Measurements from ENCODE around the gene STOML1.

Gene STOML1

DNA sequence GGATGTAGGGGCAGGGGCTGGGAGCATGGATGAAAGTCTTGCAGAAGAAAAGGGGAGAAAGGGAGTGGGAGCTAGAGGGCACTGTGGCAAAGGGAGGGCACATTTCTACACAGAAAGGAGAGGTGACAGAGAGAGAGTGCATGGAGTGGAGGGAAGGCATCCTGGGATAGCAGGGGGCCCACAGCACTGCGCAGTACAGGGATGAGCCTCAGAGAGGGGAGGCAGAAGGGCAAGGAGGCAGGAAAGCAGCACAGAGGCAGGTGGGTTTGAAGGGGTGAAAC lies 5.4 kb downstream of the STOML1 start:
- H3K9ac ChIP-seq (ENCODE audit: low read length), result no peak overlapping the region
- H3K9me3 ChIP-seq (ENCODE audit: low read length), result no peaks in the 10 kb centered on the region
- H3K4me1 ChIP-seq (ENCODE audit: insufficient read depth, low read length, severe bottlenecking), result peaks cover 16% of the 10 kb centered on the region
- no peaks in the 10 kb centered on the region for H3K9me2 ChIP-seq (ENCODE audit: low read depth, low read length)
- H3K36me3 ChIP-seq (ENCODE audit: insufficient read depth, low read length), result peaks cover 6% of the 10 kb centered on the region; the same call in 1 of the 2 replicates
- H4K20me1 ChIP-seq (ENCODE audit: insufficient read depth, low read length), result no peaks in the 10 kb centered on the region
- H3K4me2 ChIP-seq (ENCODE audit: low read length), result no peak overlapping the region
- no peaks in the 10 kb centered on the region for H3K27me3 ChIP-seq (ENCODE audit: insufficient read depth, low read length)
- H3K79me2 ChIP-seq (ENCODE audit: insufficient read depth, low read length), result no peaks in the 10 kb centered on the region
- TF ChIP-seq EZH2 (IDR thresholded peaks at IDR 0.05; ENCODE audit: borderline replicate concordance, low read length), result no peak
- TF ChIP-seq, protein P1, sequence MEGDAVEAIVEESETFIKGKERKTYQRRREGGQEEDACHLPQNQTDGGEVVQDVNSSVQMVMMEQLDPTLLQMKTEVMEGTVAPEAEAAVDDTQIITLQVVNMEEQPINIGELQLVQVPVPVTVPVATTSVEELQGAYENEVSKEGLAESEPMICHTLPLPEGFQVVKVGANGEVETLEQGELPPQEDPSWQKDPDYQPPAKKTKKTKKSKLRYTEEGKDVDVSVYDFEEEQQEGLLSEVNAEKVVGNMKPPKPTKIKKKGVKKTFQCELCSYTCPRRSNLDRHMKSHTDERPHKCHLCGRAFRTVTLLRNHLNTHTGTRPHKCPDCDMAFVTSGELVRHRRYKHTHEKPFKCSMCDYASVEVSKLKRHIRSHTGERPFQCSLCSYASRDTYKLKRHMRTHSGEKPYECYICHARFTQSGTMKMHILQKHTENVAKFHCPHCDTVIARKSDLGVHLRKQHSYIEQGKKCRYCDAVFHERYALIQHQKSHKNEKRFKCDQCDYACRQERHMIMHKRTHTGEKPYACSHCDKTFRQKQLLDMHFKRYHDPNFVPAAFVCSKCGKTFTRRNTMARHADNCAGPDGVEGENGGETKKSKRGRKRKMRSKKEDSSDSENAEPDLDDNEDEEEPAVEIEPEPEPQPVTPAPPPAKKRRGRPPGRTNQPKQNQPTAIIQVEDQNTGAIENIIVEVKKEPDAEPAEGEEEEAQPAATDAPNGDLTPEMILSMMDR (IDR thresholded peaks at IDR 0.05; ENCODE audit: low read length), result no peak
- H2AFZ ChIP-seq (ENCODE audit: low read length), result no peak overlapping the region
- H3K27ac ChIP-seq (ENCODE audit: low read depth, low read length, poor library complexity, severe bottlenecking), result no peak overlapping the region
- H3F3A ChIP-seq (ENCODE audit: insufficient read depth, low read length), result no peaks in the 10 kb centered on the region
- H3K4me3 ChIP-seq (ENCODE audit: low read depth, low read length, poor library complexity, severe bottlenecking), result no peak overlapping the region

DNA sequence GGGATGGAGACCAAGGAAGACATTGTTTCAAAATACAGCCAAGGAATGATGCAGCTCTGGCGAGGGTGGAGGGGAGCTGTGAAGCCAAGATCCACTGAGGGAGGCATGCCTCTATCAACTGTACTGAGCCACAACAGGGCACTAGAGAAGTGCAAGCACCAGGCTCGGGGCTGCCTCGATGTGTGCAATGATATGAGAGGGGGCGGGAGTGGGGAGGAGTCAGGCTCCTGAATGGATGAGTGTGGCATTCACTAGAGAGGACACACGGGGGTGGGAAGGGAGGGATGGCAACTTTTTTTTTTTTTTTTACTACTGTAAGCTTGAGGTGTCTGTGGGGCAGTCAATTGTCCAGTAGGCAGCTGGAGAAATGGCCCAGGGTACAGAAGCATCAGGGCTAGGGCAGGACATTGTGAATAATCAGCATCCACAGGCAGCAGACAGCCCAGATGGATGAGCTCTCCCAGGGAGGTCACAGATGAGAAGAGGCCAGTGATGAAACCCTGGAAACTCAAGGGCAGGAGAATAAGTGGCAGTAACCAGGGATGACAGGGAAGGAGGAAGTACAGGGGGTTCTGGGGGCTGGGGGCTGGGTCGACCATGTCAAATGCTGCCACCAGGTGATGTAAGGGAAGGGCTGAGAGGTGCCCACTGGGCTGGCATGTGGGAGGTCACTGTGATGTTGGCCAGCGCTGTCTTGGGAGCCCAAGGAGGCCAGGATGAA lies 5.9 kb downstream of the STOML1 start:
- Histone ChIP-seq H3F3A (ENCODE audit: insufficient read depth, low read length) (no peaks in the 10 kb centered on the region), H3K4me2 (ENCODE audit: low read length) (no peak overlapping the region), H3K9me2 (ENCODE audit: low read depth, low read length) (no peaks in the 10 kb centered on the region), H3K9me3 (ENCODE audit: low read length) (no peaks in the 10 kb centered on the region), H3K4me3 (ENCODE audit: low read depth, low read length, poor library complexity, severe bottlenecking) (no peak overlapping the region), H3K9ac (ENCODE audit: low read length) (no peak overlapping the region), H4K20me1 (ENCODE audit: insufficient read depth, low read length) (no peaks in the 10 kb centered on the region), H3K27me3 (ENCODE audit: insufficient read depth, low read length) (no peaks in the 10 kb centered on the region), H2AFZ (ENCODE audit: low read length) (no peak overlapping the region), H3K79me2 (ENCODE audit: insufficient read depth, low read length) (no peaks in the 10 kb centered on the region), H3K4me1 (ENCODE audit: insufficient read depth, low read length, severe bottlenecking) (peaks cover 11% of the 10 kb centered on the region), H3K36me3 (ENCODE audit: insufficient read depth, low read length) (peaks cover 6% of the 10 kb centered on the region; the same call in 1 of the 2 replicates), H3K27ac (ENCODE audit: low read depth, low read length, poor library complexity, severe bottlenecking) (no peak overlapping the region)
- TF ChIP-seq EZH2 (IDR thresholded peaks at IDR 0.05; ENCODE audit: borderline replicate concordance, low read length), result no peak
- TF ChIP-seq, protein P1 (IDR thresholded peaks at IDR 0.05; ENCODE audit: low read length), result no peak

DNA sequence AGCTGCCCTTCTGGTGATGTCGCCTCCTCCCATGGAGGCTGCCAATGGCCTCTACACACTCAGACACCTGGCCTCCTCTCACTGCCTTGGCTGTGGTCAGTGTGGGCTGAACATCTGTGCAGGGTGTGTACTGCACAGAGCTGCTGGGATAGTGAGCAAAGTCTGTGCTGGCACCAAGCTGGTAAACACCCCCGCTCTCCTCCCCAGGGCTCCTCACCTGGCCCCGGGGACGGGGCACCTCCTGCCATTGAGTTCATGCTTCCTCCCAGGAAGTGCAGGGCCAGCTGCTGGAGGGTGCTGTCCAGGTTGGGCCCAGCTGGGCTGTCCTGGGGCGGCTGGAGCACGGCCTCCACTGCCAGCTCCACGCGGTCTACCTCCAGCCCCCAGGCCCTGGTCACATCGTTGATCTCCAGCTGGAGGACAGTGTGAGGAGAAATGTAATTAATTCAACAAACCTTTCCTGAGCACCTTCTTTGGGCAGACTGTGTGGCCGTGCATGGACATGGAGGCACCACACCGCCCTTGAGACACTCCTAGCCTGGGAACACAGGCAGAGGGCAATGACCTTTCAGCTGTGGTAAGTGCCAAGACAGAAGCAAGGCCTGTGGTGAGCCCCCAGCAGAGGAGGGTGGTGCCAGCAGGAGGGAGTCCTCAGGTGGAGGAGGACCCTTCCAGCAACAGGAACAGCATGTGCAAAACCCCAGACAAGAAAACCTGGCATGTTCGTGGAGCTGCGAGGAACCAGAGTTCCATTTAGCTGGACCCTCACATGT lies 6.8 kb downstream of the STOML1 start:
- peaks cover 4% of the 10 kb centered on the region for H3K4me1 ChIP-seq (ENCODE audit: insufficient read depth, low read length, severe bottlenecking)
- peaks cover 6% of the 10 kb centered on the region; the same call in 1 of the 2 replicates for H3K36me3 ChIP-seq (ENCODE audit: insufficient read depth, low read length)
- TF ChIP-seq, protein P1 (IDR thresholded peaks at IDR 0.05; ENCODE audit: low read length), result no peak
- TF ChIP-seq EZH2 (IDR thresholded peaks at IDR 0.05; ENCODE audit: borderline replicate concordance, low read length), result no peak
- no peak overlapping the region for H2AFZ ChIP-seq (ENCODE audit: low read length)
- no peak overlapping the region for H3K4me3 ChIP-seq (ENCODE audit: low read depth, low read length, poor library complexity, severe bottlenecking)
- H3K9me2 ChIP-seq (ENCODE audit: low read depth, low read length), result no peaks in the 10 kb centered on the region
- no peaks in the 10 kb centered on the region for H3F3A ChIP-seq (ENCODE audit: insufficient read depth, low read length)
- no peaks in the 10 kb centered on the region for H3K79me2 ChIP-seq (ENCODE audit: insufficient read depth, low read length)
- H4K20me1 ChIP-seq (ENCODE audit: insufficient read depth, low read length), result no peaks in the 10 kb centered on the region
- no peaks in the 10 kb centered on the region for H3K9me3 ChIP-seq (ENCODE audit: low read length)
- no peak overlapping the region for H3K4me2 ChIP-seq (ENCODE audit: low read length)
- no peak overlapping the region for H3K9ac ChIP-seq (ENCODE audit: low read length)
- H3K27ac ChIP-seq (ENCODE audit: low read depth, low read length, poor library complexity, severe bottlenecking), result no peak overlapping the region
- no peaks in the 10 kb centered on the region for H3K27me3 ChIP-seq (ENCODE audit: insufficient read depth, low read length)
